ENCODE results near the gene GRAMD1B. TPM values are rescaled to one million over a fixed set of nuclear protein-coding genes. Genes with fewer than 3 reads are reported as not detected.

GRAMD1B gene
- total and polyA plus RNA-seq, 4 donors = 0.29 to 2.6 (median 1.3) TPM

DNA sequence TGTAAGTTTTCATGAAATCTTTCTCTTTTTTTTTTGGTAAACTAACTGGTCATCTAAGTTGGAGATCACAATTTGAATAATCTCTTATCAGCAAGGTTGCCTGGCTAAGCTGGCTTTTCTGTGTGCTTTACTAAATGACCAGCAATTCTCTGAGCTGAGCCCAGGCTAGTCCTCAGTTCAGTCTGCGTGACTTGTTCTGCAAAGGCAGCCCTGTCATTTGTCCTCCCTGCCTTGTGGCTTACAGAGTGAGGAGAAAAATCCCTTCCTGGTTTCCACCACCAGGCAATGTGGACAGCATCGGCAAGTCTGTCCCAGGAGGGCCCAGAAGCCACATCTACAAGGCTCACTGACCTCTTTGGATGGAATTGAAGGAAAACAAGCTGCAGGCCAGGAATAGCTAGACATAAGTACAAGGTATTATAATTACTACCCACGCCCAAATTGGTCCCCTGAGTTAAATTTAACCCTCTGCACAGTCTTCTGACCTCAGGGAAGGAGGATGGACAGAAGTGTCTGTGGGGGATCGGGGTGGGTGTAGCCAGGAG is 115.7 kb downstream of the GRAMD1B start:
- no peak for DNase-seq (ENCODE audit: low spot score)
- H3K4me3 ChIP-seq (ENCODE audit: low read depth in 1 of 3, low read length in 3 of 3) = no peak overlapping the region
- no peak overlapping the region for H3K27ac ChIP-seq (ENCODE audit: low read depth in 1 of 2, low read length in 2 of 2)
- H3K9ac ChIP-seq (ENCODE audit: low read depth in 1 of 2, low read length in 2 of 2) = no peak overlapping the region
- H3K9me3 ChIP-seq (ENCODE audit: control insufficient read depth in 4 of 4, low read length in 3 of 4) = no peaks in the 10 kb centered on the region
- 91% methylated on average over 4 of the region's 4 CpGs for WGBS
- H3K4me1 ChIP-seq (ENCODE audit: control insufficient read depth in 4 of 4, insufficient read depth in 4 of 4, low read length in 3 of 4) = no peaks in the 10 kb centered on the region
- no peaks in the 10 kb centered on the region for H3K36me3 ChIP-seq (ENCODE audit: control insufficient read depth in 4 of 4, insufficient read depth in 3 of 4, low read depth in 1 of 4, low read length in 3 of 4)
- TF ChIP-seq NR2F2 (IDR thresholded peaks at IDR 0.05) = no peak
- TF ChIP-seq, protein P1, sequence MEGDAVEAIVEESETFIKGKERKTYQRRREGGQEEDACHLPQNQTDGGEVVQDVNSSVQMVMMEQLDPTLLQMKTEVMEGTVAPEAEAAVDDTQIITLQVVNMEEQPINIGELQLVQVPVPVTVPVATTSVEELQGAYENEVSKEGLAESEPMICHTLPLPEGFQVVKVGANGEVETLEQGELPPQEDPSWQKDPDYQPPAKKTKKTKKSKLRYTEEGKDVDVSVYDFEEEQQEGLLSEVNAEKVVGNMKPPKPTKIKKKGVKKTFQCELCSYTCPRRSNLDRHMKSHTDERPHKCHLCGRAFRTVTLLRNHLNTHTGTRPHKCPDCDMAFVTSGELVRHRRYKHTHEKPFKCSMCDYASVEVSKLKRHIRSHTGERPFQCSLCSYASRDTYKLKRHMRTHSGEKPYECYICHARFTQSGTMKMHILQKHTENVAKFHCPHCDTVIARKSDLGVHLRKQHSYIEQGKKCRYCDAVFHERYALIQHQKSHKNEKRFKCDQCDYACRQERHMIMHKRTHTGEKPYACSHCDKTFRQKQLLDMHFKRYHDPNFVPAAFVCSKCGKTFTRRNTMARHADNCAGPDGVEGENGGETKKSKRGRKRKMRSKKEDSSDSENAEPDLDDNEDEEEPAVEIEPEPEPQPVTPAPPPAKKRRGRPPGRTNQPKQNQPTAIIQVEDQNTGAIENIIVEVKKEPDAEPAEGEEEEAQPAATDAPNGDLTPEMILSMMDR (IDR thresholded peaks at IDR 0.05; ENCODE audit: low read depth, low read length, missing input control) = no peak
- TF ChIP-seq FOXA2 (IDR thresholded peaks at IDR 0.05) = no peak
- no peak for TF ChIP-seq YY1 (IDR thresholded peaks at IDR 0.05)
- TF ChIP-seq EGR1 (IDR thresholded peaks at IDR 0.05; ENCODE audit: low read depth in 2 of 2) = no peak
- TF ChIP-seq, protein P2, sequence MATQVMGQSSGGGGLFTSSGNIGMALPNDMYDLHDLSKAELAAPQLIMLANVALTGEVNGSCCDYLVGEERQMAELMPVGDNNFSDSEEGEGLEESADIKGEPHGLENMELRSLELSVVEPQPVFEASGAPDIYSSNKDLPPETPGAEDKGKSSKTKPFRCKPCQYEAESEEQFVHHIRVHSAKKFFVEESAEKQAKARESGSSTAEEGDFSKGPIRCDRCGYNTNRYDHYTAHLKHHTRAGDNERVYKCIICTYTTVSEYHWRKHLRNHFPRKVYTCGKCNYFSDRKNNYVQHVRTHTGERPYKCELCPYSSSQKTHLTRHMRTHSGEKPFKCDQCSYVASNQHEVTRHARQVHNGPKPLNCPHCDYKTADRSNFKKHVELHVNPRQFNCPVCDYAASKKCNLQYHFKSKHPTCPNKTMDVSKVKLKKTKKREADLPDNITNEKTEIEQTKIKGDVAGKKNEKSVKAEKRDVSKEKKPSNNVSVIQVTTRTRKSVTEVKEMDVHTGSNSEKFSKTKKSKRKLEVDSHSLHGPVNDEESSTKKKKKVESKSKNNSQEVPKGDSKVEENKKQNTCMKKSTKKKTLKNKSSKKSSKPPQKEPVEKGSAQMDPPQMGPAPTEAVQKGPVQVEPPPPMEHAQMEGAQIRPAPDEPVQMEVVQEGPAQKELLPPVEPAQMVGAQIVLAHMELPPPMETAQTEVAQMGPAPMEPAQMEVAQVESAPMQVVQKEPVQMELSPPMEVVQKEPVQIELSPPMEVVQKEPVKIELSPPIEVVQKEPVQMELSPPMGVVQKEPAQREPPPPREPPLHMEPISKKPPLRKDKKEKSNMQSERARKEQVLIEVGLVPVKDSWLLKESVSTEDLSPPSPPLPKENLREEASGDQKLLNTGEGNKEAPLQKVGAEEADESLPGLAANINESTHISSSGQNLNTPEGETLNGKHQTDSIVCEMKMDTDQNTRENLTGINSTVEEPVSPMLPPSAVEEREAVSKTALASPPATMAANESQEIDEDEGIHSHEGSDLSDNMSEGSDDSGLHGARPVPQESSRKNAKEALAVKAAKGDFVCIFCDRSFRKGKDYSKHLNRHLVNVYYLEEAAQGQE (IDR thresholded peaks at IDR 0.05) = no peak
- no peak for TF ChIP-seq JUND (IDR thresholded peaks at IDR 0.05)
- no peak for TF ChIP-seq RAD21 (IDR thresholded peaks at IDR 0.05)
- no peak for TF ChIP-seq HNF4G (IDR thresholded peaks at IDR 0.05)
- no peak for TF ChIP-seq RXRA (IDR thresholded peaks at IDR 0.05)
- TF ChIP-seq, protein P3, sequence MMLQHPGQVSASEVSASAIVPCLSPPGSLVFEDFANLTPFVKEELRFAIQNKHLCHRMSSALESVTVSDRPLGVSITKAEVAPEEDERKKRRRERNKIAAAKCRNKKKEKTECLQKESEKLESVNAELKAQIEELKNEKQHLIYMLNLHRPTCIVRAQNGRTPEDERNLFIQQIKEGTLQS (IDR thresholded peaks at IDR 0.05) = no peak
- H3K27me3 ChIP-seq (ENCODE audit: control insufficient read depth in 4 of 4, insufficient read depth in 4 of 4, low read length in 3 of 4) = no peaks in the 10 kb centered on the region

DNA sequence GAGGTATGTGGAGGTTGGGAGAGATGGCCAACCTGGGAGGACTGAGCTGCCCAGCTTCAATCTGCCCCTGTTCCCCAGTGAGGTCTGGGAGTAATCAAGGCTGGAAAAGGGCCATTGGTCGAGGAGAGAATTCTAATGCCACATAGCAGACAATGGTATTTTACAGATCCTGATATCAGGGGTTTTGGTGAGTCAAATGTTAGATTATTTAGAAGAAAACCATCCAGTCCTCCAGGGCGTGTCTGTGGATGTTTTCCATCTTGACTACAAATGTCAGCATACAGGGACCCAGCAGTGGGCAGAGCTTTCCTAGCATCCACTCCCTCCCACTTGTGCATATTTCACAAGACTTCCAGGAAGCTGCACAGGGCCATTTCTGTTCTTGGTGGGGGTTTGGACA is 116.4 kb downstream of the GRAMD1B start:
- no peaks in the 10 kb centered on the region for H3K4me1 ChIP-seq (ENCODE audit: control insufficient read depth in 4 of 4, insufficient read depth in 4 of 4, low read length in 3 of 4)
- H3K27ac ChIP-seq (ENCODE audit: low read depth in 1 of 2, low read length in 2 of 2) = no peak overlapping the region
- no peaks in the 10 kb centered on the region for H3K9me3 ChIP-seq (ENCODE audit: control insufficient read depth in 4 of 4, low read length in 3 of 4)
- H3K9ac ChIP-seq (ENCODE audit: low read depth in 1 of 2, low read length in 2 of 2) = no peak overlapping the region
- TF ChIP-seq RAD21 (IDR thresholded peaks at IDR 0.05) (no peak), HNF4G (IDR thresholded peaks at IDR 0.05) (no peak), GABPA (IDR thresholded peaks at IDR 0.05 in 1 of 2, conservative IDR thresholded peaks at IDR 0.05 in 1 of 2) (no peak), TAF1 (conservative IDR thresholded peaks at IDR 0.05) (no peak), EGR1 (IDR thresholded peaks at IDR 0.05; ENCODE audit: low read depth in 2 of 2) (no peak), SP1 (IDR thresholded peaks at IDR 0.05) (no peak), JUND (IDR thresholded peaks at IDR 0.05) (no peak), YY1 (IDR thresholded peaks at IDR 0.05) (no peak)
- TF ChIP-seq, protein P2 (IDR thresholded peaks at IDR 0.05) = no peak
- TF ChIP-seq, protein P3 (IDR thresholded peaks at IDR 0.05) = no peak
- TF ChIP-seq, protein P4, sequence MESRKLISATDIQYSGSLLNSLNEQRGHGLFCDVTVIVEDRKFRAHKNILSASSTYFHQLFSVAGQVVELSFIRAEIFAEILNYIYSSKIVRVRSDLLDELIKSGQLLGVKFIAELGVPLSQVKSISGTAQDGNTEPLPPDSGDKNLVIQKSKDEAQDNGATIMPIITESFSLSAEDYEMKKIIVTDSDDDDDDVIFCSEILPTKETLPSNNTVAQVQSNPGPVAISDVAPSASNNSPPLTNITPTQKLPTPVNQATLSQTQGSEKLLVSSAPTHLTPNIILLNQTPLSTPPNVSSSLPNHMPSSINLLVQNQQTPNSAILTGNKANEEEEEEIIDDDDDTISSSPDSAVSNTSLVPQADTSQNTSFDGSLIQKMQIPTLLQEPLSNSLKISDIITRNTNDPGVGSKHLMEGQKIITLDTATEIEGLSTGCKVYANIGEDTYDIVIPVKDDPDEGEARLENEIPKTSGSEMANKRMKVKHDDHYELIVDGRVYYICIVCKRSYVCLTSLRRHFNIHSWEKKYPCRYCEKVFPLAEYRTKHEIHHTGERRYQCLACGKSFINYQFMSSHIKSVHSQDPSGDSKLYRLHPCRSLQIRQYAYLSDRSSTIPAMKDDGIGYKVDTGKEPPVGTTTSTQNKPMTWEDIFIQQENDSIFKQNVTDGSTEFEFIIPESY (IDR thresholded peaks at IDR 0.05) = no peak
- TF ChIP-seq, protein P1 (IDR thresholded peaks at IDR 0.05; ENCODE audit: low read depth, low read length, missing input control) = no peak
- TF ChIP-seq, protein P5, sequence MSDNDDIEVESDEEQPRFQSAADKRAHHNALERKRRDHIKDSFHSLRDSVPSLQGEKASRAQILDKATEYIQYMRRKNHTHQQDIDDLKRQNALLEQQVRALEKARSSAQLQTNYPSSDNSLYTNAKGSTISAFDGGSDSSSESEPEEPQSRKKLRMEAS (IDR thresholded peaks at IDR 0.05) = no peak
- no peaks in the 10 kb centered on the region for H3K36me3 ChIP-seq (ENCODE audit: control insufficient read depth in 4 of 4, insufficient read depth in 3 of 4, low read depth in 1 of 4, low read length in 3 of 4)
- H3K4me3 ChIP-seq (ENCODE audit: low read depth in 1 of 3, low read length in 3 of 3) = no peak overlapping the region
- no peaks in the 10 kb centered on the region for H3K27me3 ChIP-seq (ENCODE audit: control insufficient read depth in 4 of 4, insufficient read depth in 4 of 4, low read length in 3 of 4)
- 79% methylated on average over 2 of the region's 2 CpGs for WGBS
- no peak for DNase-seq (ENCODE audit: low spot score)

All from liver (tissue), 9 donors.